Raji (cell line): ENCODE data around the gene ADAMTSL1.

Source experiments
- POLR2A ChIP-seq: IDR thresholded peaks from 2 replicates; pipeline ENCODE4 v1.6.1; 2011; ENCODE audit warnings: low read depth, low read length, control low read depth; ENCODE audit not compliant: insufficient read depth

The ADAMTSL1 gene

GRCh38 chr9:18487611-18488010, 13.7 kb downstream of the ADAMTSL1 start:
- no peak for TF ChIP-seq POLR2A

DNA sequence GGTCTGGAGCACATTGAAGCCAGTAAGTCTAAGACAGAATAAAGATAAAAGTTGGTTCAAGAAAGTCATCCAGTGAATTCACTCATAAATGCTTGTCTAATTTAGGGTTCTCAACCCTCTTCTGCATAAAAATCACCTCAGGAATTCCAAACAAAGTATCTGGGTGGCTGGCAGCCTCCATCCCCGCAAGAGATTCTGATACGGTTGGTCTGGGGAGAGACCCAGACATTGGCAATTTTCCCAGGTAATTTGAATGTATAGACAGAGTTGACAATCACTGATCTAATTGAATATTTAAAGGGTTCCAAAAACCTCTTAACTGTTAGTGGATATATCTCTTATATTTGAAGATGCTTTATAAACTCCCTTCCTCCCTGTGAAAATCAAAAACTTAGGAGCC, 14.9 kb downstream of the ADAMTSL1 start:
- TF ChIP-seq POLR2A, result no peak

DNA sequence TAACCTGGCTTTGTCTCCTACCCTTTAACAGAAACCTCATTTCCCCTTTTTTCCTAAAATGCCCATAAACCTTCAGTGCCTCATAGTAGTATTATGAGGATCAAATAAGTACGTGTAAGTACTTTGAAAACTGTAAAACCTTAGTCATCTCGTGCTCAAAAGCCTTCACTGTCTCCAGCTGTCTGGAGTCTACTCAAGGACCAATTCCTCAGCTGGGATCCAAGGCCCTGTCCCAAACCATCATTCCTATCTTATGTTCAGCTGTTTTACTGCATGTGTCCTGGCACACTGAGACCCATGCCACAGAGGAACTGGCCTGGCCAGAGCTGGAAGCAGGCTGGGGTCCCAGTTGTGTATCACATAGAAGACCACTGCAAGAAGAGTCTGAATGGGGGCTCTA, 15.9 kb downstream of the ADAMTSL1 start:
- no peak for TF ChIP-seq POLR2A

DNA sequence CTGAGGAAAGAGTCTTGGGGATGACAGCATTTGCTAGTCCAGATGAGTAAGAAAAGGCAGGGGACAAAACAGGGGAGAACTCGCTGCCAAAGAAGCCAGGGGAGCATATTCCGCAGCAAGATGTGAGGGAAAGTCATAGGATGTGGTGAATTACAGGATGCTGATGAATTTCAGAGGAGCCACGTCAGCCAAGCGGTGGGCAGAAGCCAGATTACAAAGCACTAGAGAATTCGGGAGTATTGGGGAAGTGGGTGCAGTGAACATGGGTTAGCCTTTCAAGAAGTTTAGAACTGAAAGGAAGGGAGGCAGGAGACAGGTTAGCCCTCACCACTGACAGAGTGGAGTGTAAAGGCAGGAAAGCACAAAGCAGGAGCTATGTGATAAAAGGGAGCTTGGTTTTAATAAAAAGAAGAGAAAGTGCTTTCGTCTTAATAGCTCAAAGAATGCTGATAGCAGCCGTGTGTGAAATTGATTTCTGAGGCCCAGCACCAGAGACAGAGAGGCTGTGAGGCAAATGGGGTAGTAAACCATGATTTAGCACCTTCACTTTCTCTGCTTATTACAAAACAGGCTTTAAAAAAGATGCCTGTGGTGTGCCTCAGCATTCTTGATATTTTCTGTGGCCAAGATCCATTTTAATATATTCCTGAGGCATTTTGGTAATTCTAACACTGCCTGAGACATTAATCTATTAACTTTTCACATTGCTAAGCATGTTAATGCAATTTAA, 16.9 kb downstream of the ADAMTSL1 start:
- TF ChIP-seq POLR2A, result no peak

DNA sequence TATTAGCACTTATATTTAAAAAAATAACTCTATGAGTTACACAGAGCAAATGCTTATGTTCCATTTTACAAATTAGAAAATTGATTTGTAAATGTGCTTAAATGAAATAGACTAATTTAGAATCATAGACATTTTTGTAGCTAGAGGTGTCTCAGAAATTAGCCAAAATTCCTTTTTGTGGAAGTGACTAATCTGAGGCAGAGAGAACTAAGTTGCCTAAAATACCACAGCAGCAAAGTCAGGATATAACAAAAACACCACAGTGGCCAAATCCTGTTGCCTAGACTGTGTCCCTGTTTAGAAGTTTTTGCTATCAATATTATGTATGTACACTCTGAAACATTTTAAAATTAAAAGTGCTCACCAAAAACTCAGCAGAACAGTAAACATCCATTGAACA, 18.7 kb downstream of the ADAMTSL1 start:
- TF ChIP-seq POLR2A, result no peak

GRCh38 chr9:18493451-18493993, 19.6 kb downstream of the ADAMTSL1 start:
- TF ChIP-seq POLR2A, result no peak

GRCh38 chr9:18495065-18495464, 21.1 kb downstream of the ADAMTSL1 start:
- TF ChIP-seq POLR2A, result no peak

DNA sequence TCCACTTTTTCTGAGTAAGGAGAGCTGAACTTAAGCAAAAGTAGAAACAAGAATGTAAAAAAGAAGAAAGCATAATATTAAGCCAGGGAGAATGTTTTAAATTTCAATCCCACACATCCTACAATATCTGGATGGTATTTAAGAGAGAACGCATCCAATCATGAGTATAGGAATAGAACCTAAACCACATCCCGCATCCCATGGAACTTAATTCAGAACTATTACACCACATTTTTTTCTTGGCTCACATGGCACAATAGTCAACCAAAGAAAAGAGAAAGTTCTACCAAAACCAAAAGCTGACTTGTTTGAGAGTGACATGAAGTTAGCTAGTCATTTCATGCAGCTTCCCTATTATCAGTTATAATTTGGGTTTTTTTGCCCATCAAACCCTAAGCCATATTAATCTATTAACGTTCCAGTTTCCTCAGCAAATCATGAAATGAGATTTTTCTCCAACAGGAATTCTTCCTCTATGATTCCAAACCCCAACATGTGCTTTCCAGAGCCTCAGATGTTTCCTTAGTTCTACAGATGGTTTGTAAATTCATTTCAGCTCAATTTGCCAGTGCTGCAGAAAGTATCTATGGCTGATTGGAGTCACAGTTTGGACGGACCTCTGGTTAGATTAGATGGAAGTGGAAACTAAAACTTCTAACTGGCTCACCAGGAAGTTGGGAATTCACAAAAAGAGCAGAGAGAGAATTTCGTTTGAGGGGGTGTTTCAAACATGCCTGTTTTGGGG, 22.5 kb downstream of the ADAMTSL1 start:
- no peak for TF ChIP-seq POLR2A

DNA sequence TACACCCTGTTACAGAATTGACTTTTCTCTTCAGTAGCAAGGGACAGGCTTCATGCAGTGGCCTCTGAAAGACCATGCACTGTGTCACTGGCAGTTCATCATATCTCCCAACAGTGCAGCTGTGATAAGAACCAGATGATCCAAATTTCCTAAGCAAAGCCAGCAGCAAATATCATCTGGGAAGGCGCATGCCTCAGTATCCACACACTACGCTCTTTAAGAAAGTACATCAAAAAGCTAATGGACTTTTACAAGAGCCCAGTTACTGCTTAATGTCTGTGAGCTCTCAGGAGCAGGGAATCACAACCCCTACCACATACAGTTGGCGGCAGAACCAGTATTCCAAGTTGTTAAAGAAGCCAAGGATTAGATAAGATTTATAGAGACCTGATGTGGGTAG, 25.1 kb downstream of the ADAMTSL1 start:
- no peak for TF ChIP-seq POLR2A

DNA sequence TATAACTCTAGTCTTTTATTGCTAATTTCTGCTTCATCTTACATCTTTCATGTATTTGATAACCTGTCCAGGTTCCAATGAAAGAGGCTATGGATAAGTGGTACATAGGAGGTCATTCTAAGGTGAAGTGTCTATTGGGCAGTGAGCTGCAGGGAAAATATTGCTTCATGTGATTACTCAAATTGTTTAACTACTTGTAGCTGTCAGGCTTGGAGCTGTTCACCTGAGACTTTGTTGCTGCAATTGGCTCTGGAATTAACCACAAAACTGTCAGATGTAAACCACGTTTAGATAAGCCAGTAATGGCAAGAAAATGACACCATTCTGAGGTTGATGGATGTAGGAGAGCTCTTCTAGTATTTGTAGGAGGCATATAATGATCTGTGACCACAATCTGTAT, 26.0 kb downstream of the ADAMTSL1 start:
- TF ChIP-seq POLR2A, result no peak

- no peak for TF ChIP-seq POLR2A
Measured at GRCh38 chr9:18500451-18500850, 26.5 kb downstream of the ADAMTSL1 start.

GRCh38 chr9:18501949-18502348, 28.0 kb downstream of the ADAMTSL1 start:
- TF ChIP-seq POLR2A, result no peak

DNA sequence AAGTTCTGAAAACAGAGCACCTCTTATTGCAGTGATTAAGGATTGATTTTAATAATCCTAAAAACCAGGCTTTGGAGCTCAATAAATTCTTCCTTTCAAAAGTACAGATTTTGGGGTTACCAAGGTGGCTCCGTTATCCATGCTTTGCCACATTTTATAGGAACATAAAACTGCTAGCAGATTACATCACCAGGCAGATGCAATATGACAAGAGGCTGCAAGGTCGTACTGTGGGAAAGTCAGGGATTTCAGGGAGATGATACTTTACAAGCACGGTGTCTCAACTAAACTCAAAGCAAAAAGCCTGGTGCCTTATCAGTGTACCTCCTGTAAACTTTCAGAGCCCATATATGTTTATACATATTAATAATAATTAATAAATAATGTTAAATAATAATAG, 28.6 kb downstream of the ADAMTSL1 start:
- TF ChIP-seq POLR2A, result no peak

GRCh38 chr9:18504707-18505106, 30.8 kb downstream of the ADAMTSL1 start:
- no peak for TF ChIP-seq POLR2A

DNA sequence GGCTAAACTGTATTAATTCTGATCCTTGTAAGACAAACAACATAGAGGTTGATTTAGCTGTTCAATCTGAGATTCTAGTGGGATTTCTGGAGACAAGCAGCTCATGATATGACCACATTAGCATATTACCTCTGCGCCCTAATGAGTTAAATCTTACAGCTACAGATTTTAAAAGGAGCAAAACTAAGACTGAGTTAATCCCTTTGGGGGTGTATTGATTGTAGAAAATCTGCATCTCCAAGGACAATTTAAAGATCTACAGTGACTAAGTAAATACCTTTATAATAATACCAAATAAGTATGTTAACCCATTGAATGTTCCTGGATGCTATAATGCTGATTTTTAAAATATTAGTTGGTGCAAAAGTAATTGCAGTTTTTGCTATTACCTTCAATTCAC, 33.2 kb downstream of the ADAMTSL1 start:
- no peak for TF ChIP-seq POLR2A

GRCh38 chr9:18516514-18516913, 42.6 kb downstream of the ADAMTSL1 start:
- TF ChIP-seq POLR2A, result no peak
